Bronchial epithelial cell (primary cell): Measurements from ENCODE around the gene DAB2IP. TPM values are rescaled to one million over a fixed set of nuclear protein-coding genes. Genes with fewer than 3 reads are reported as not detected.

ENCODE experiments used
- DNase-seq: peaks from one replicate; pipeline ENCODE4 v3.0.0-alpha.2; 2010; ENCODE audit warnings: low read depth
- FAIRE-seq: peaks from 2 replicates; lab custom pipeline; 2011; peaks lifted over from hg19 to GRCh38; lab: Jason Lieb, UNC
- H3K27me3 ChIP-seq: 2 replicates; pipeline ENCODE4 v1.5.1; 2011; ENCODE audit warnings: low read length; ENCODE audit not compliant: control insufficient read depth, insufficient read depth
- H3K36me3 ChIP-seq: 2 replicates; pipeline ENCODE4 v1.5.1; 2011; ENCODE audit warnings: low read length; ENCODE audit not compliant: control insufficient read depth, insufficient read depth
- H3K4me3 ChIP-seq: 2 replicates; pipeline ENCODE4 v1.5.1; 2011; ENCODE audit warnings: mild to moderate bottlenecking, low read depth, low read length, control low read depth
- CTCF ChIP-seq: IDR thresholded peaks from 2 replicates; pipeline ENCODE4 v1.5.1; 2011; ENCODE audit warnings: mild to moderate bottlenecking, moderate library complexity, low read length, control low read depth, inconsistent platforms; ENCODE audit not compliant: insufficient read depth, severe bottlenecking
- total RNA-seq: library from RNA; depleted of rRNA; stranded (reverse); fragments of >200 nt; gene quantifications from 2 replicates; pipeline ENCODE4 v1.2.1, GENCODE V29; 2014

DAB2IP gene
- total RNA-seq, 1 donor from 2014 or later, result 8.4 TPM

DNA sequence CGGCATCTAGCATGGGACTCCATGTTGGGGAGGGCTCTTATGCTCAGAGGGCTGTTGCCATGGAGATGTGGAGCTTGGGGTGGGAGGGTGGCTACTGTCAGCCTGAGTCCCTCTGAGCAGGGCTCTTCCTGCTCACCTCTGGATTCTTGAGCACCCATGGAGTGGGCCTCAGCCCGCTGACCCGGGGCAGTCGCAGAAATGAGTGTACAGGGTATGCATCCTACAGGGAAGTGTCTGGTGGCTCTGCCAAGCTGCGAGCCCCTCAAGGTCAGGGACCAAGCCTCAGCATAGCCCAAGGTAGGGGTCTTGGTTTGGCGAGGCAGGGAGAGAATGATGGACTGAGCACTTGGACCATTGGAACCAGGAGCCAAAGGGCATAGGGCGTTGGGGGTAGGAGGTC is 104.1 kb downstream of the DAB2IP start:
- H3K4me3 ChIP-seq, result no peak overlapping the region
- no peaks in the 10 kb centered on the region for H3K27me3 ChIP-seq
- FAIRE-seq, result no peak
- no peak for TF ChIP-seq CTCF
- no peak for DNase-seq
- H3K36me3 ChIP-seq, result peaks cover 28% of the 10 kb centered on the region

DNA sequence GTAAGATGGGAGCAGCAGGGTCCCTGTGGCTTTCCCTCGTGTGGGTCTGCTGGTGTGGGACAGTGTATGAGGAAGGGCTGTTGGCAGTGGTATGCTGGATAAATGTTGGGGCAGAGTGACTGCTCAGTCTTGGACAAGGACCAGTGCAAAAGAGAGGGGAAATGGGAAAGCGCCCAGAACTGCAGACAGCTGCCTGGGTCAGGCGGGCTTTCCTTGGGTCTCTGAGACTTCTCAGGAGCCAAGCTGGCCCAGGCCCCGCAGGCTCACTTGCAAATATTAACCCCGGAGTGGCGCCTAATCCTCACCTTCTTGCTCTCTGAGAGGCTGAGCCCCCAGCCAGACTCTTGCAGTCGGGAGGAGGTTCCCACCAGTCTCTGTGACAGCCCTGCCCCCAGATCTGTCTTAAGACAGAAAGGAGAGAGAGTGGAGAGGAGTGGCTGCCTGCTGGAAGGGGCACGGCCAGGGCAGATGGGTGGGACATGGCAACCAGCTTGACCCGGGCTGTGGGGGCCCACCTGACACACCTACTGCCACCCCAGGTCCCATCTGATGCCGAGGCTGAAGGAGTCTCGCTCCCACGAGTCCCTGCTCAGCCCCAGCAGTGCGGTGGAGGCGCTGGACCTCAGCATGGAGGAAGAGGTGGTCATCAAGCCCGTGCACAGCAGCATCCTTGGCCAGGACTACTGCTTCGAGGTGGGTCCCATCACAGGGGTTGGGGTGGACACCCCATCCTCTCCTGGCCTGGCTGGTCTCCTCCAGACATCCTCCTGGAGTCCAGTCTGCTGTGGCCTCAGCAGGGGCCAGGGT is 105.2 kb downstream of the DAB2IP start:
- TF ChIP-seq CTCF, result no peak
- no peak overlapping the region for H3K4me3 ChIP-seq
- peak; percentile 77 for FAIRE-seq
- DNase-seq, result no peak
- H3K36me3 ChIP-seq, result peaks cover 35% of the 10 kb centered on the region
- H3K27me3 ChIP-seq, result no peaks in the 10 kb centered on the region

GRCh38 chr9:121757281-121757585 is 105.8 kb downstream of the DAB2IP start:
- no peaks in the 10 kb centered on the region for H3K27me3 ChIP-seq
- TF ChIP-seq CTCF, result no peak
- H3K36me3 ChIP-seq, result peaks cover 39% of the 10 kb centered on the region
- H3K4me3 ChIP-seq, result no peak overlapping the region
- DNase-seq, result no peak
- no peak for FAIRE-seq

- H3K27me3 ChIP-seq, result no peaks in the 10 kb centered on the region
- DNase-seq (no peak), FAIRE-seq (peak; percentile 79)
- TF ChIP-seq CTCF, result no peak
- H3K36me3 ChIP-seq, result peaks cover 48% of the 10 kb centered on the region
- H3K4me3 ChIP-seq, result no peak overlapping the region
Observed at GRCh38 chr9:121758693-121759092, 107.3 kb downstream of the DAB2IP start.

- TF ChIP-seq CTCF, result no peak
- no peak for FAIRE-seq
- no peak for DNase-seq
- Histone ChIP-seq H3K27me3 (no peaks in the 10 kb centered on the region), H3K4me3 (no peak overlapping the region), H3K36me3 (peaks cover 60% of the 10 kb centered on the region)
Observed at GRCh38 chr9:121759996-121760395, 108.6 kb downstream of the DAB2IP start.

- no peak overlapping the region for H3K4me3 ChIP-seq
- no peak for DNase-seq
- H3K36me3 ChIP-seq, result peaks cover 62% of the 10 kb centered on the region
- no peaks in the 10 kb centered on the region for H3K27me3 ChIP-seq
- FAIRE-seq, result no peak
- no peak for TF ChIP-seq CTCF
Observed at GRCh38 chr9:121760571-121760970, 109.1 kb downstream of the DAB2IP start.
